ENCODE data around the gene POMT1.
"Not testable (repeated sequence)": the region's sequence is repeated elsewhere in the genome, so short reads cannot be mapped to it uniquely, and the experiment has no call there.

The POMT1 gene, protein sequence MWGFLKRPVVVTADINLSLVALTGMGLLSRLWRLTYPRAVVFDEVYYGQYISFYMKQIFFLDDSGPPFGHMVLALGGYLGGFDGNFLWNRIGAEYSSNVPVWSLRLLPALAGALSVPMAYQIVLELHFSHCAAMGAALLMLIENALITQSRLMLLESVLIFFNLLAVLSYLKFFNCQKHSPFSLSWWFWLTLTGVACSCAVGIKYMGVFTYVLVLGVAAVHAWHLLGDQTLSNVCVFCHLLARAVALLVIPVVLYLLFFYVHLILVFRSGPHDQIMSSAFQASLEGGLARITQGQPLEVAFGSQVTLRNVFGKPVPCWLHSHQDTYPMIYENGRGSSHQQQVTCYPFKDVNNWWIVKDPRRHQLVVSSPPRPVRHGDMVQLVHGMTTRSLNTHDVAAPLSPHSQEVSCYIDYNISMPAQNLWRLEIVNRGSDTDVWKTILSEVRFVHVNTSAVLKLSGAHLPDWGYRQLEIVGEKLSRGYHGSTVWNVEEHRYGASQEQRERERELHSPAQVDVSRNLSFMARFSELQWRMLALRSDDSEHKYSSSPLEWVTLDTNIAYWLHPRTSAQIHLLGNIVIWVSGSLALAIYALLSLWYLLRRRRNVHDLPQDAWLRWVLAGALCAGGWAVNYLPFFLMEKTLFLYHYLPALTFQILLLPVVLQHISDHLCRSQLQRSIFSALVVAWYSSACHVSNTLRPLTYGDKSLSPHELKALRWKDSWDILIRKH

DNA sequence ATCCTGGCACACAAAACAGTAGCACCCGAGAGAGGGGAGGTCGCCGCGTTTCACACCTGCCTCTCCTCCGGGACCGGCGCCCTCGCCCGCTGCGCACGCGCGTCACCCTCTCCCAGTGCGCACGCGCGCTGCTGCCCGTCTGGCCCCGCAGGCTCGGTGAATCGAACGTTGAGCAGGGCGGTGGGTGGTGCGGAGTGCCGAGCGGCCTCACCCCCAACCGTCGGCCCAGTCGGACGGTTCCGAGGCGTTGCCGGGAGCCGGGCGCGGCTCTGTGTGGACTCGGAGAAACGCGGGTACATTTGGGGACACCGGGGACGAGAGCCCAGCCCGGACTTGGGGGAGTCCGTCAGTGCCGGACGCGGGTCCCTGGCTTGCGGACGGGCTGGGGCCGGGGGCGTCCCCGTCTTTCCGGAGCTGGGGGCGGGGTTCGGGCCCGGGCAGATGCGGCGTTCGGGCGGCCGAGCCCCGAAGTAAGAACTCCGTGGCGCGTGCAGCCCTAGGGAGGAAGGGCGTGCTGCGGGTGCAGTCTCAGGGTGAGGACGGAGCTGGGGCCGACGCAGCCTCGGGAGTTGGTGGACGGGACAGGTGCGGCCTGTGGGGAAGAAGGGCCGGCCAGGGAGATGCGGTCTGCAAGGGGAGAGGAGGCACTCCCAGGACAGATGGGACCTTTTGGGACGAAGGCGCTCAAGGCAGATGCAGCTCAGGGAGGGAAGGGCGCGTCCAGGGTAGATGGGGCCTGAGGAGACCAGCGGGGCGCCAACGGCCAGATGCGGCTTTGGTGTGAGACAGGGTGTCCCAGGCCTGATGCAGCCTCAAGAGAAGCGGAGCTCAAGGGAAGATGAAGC lies at the start of gene POMT1:
TSS of gene POMT1 (plus strand) at position 138 of the 845 bp plus-strand sequence. CDS start 1,301 bp downstream, outside the sequence.
- DNase-seq (ENCODE audit: low read depth in 3 of 3) = peak; percentile 75 to 84 (median 84)

DNA sequence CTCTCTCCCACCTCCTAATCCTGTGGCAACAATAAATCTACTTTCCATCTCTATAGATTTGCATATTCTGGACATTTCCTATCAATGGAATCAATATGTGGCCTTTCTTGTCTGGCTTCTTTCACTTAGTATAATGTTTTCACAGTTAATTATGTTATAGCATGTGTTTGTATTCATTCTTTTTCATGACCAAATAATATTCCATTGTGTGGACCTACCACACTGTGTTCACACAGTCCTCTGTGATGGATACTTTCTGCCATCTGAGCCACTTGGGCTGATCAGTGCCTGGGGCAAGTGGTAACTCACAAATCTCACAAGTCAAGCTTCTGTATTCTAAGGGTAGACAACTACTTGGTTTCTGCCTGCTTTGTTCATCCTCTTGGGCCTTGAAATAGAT lies 48.7 kb upstream of the POMT1 start:
- no peak for DNase-seq (ENCODE audit: low read depth in 3 of 3)

DNA sequence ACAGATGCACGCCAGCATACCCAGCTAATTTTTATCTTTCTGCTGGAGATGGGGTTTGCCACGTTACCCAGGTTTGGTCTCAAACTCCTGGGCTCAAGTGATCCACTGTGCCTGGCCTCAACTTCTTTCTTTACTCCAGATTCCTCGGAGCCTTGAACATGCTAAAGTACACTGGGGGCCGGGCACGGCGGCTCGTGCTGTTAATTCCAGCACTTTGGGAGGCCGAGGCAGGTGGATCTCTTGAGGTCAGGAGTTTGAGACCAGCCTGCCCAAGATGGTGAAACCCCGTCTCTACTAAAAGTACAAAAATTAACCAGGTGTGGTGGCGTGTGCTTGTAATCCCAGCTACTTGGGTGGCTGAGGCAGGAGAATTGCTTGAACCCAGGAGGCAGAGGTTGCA lies 47.1 kb upstream of the POMT1 start:
- DNase-seq (ENCODE audit: low read depth in 3 of 3) = not testable (repeated sequence)

DNA sequence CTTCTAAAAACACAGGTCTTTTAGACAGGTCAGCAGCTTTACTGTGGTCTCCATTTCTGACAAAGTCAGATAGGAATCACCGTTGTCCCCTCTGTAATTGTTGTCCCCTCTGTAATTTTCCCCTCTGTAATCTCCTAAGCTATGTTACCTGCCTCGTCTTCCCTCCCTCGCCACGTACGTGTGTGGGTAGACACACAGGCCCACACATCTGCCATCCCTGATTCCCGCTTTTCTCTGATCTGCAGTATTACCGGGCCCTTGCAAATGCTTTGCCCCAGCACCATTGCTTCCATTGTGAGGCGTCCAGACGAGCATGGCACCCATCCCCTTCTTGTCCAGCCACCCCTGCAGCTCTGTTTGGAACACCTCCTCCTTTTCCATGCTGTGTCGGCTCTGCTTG lies 45.0 kb upstream of the POMT1 start:
- no peak for DNase-seq (ENCODE audit: low read depth in 3 of 3)

DNA sequence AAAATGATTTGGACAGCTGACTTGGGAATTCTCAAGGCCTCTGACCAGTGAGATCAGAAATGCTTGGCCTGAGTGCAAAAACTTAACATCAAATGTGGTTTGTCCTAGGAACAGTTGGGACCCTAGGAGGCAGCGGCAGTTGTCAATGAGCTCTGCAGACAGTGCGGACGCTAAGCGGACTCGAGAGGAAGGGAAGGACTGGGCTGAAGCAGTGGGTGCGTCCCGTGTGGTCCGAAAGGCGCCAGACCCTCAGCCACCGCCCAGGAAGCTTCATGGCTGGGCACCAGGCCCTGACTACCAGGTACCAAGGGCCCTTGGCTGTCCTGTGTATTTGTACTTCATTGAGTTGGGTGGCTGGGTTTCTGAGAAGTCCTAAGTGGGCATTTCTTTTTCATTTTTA lies 43.7 kb upstream of the POMT1 start:
- DNase-seq (ENCODE audit: low read depth in 3 of 3) = no peak

DNA sequence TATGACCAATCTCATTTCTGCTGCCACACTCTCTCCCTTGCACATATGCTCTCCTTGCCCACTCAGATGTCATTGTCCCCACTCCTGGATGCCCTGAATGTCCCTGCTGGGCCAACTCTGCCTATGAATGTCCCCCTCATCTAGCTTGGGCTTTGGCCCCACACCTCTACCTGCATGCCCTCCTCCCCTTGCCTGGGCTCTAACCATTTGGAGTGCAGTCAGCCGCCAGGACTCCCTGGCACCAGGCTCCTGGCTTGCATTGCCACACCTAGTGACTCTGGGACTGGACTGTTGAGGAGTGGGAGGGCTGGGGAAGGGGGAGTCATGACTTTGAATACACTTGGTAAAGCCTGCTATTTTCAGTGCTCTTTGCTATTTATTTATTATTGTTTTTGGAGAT lies 41.6 kb upstream of the POMT1 start:
- DNase-seq (ENCODE audit: low read depth in 3 of 3) = no peak

DNA sequence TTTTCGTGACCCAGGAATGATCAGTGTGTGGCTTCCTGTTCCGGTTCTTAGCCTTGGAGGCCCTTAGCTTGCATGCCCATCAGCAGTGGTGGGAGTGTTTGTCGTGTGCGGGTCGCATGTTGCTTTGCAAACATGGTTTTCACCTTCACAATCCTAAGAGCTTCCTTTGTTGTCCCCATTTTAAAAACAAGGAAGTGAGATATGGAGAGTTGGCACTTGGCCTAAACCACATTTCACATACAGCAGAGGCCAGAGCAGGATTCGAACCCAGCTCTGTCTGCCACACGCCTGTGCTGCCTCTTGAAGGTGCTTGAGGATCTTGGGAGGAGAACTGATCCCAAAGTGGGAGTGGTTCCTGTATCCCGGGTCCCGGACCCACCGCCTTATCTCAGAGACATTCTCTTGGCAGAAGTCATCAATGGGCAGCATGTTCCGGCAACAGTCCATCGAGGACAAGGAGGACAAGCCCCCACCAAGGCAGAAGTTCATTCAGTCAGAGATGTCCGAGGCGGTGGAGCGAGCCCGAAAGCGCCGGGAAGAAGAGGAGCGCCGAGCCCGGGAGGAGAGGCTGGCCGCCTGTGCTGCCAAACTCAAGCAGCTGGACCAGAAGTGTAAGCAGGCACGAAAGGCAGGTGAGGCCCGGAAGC lies 38.2 kb upstream of the POMT1 start:
- DNase-seq (ENCODE audit: low read depth in 3 of 3) = no peak

GRCh38 chr9:131465401-131465800 lies 37.3 kb upstream of the POMT1 start:
- DNase-seq (ENCODE audit: low read depth in 3 of 3) = no peak

- no peak for DNase-seq (ENCODE audit: low read depth in 3 of 3)
Observed at GRCh38 chr9:131467214-131467935, 35.3 kb upstream of the POMT1 start.

- no peak for DNase-seq (ENCODE audit: low read depth in 3 of 3)
Observed at GRCh38 chr9:131468031-131468430, 34.7 kb upstream of the POMT1 start.

DNA sequence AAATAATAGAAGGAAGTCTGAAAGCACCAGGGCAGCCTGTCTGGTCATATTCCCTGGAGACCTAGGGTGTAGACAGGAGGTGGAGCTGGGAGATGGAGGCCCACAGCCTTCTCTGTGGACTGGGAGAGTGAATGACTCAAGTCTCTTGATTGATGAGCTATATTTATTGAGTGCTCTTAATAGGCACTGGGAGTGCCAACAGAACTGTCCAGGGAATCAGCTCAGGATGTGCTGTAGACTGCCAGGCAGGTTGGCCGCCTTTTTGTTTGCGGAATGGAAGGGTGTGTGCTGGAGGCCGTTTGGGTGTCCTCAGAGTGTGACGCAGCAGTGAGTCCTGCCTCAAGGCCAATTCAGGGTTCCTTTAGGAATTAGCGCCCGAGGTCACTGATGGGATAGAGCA lies 33.4 kb upstream of the POMT1 start:
- no peak for DNase-seq (ENCODE audit: low read depth in 3 of 3)

- no peak for DNase-seq (ENCODE audit: low read depth in 3 of 3)
Observed at GRCh38 chr9:131469951-131470350, 32.8 kb upstream of the POMT1 start.

- DNase-seq (ENCODE audit: low read depth in 3 of 3) = no peak
Observed at GRCh38 chr9:131470581-131470991, 32.1 kb upstream of the POMT1 start.

GRCh38 chr9:131472085-131472484 lies 30.6 kb upstream of the POMT1 start:
- DNase-seq (ENCODE audit: low read depth in 3 of 3) = not testable (repeated sequence)

GRCh38 chr9:131473198-131473885 lies 29.4 kb upstream of the POMT1 start:
- DNase-seq (ENCODE audit: low read depth in 3 of 3) = no peak

GRCh38 chr9:131473891-131474290 lies 28.8 kb upstream of the POMT1 start:
- no peak for DNase-seq (ENCODE audit: low read depth in 3 of 3)

DNA sequence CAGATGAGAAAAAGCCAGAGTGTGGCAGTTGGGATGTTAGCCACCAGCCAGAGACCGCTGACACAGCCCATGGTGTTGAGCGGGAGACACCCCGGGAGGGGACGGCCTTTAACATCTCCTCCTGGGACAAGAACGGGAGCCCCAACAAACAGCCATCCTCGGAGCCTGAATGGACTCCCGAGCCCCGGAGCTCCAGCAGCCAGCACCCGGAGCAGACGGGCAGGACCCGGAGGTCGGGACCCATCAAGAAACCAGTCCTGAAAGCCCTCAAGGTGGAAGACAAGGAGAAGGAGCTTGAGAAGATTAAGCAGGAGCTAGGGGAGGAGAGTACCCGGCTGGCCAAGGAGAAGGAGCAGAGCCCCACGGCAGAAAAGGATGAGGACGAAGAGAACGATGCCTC lies 28.0 kb upstream of the POMT1 start:
- no peak for DNase-seq (ENCODE audit: low read depth in 3 of 3)

DNA sequence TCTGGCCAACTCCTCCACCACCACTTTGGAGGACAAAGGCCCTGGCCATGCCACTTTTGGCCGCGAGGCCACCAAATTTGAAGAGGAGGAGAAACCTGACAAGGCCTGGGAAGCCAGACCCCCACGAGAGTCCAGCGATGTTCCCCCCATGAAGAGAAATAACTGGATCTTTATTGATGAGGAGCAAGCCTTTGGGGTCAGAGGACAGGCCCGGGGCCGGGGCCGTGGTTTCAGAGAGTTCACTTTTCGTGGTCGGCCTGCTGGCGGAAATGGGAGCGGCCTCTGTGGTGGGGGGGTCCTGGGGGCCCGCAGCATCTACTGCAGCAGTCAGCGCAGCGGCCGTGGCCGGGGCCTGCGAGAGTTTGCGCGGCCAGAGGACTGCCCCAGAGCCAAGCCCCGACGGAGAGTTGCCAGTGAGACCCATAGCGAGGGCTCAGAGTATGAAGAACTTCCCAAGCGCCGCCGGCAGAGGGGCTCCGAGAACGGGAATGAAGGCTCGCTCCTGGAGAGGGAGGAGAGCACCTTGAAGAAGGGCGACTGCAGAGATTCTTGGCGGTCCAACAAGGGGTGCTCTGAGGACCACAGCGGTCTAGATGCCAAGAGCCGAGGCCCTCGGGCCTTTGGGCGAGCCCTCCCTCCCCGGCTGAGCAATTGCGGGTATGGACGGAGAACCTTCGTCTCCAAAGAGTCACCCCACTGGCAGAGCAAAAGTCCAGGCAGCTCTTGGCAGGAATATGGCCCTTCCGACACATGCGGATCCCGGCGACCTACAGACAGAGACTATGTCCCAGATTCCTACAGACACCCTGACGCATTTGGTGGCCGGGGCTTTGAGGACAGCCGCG lies 27.4 kb upstream of the POMT1 start:
- DNase-seq (ENCODE audit: low read depth in 3 of 3) = no peak

- DNase-seq (ENCODE audit: low read depth in 3 of 3) = no peak
Observed at GRCh38 chr9:131475956-131476776, 26.6 kb upstream of the POMT1 start.
